Gastrocnemius medialis (tissue), 4 donors: ENCODE results near the gene GJC3. TPM values are rescaled to one million over a fixed set of nuclear protein-coding genes. Genes with fewer than 3 reads are reported as not detected.
"Not testable (repeated sequence)": the region's sequence is repeated elsewhere in the genome, so short reads cannot be mapped to it uniquely, and the experiment has no call there.

ENCODE experiments used
- ATAC-seq, 2 donors: fragments of 150-250 bp; one replicate each; pipeline ENCODE4 v1.9.1; 2016
- DNase-seq, 2 donors: peaks; one replicate each; pipeline ENCODE4 v3.0.0-alpha.2; 2019
- H3K27ac ChIP-seq, 4 donors: fragments of 200-600 bp; sonication (generic); 1 replicate in 1 of 4; 2 replicates in 3 of 4; pipeline ENCODE4 v1.5.1; 2016 to 2018; ENCODE audit warnings: mild to moderate bottlenecking in 2 of 4, moderate library complexity in 1 of 4
- H3K27me3 ChIP-seq, 3 donors: fragments of 200-600 bp; sonication (generic) in 2 of 3; 1 replicate in 1 of 3; 2 replicates in 2 of 3; pipeline versions ENCODE4 v1.5.1 to v1.6.0; 2016 to 2019; ENCODE audit warnings: mild to moderate bottlenecking in 1 of 3, moderate library complexity in 1 of 3
- H3K36me3 ChIP-seq, 2 donors: fragments of 200-600 bp; sonication (generic) in 1 of 2; one replicate each; pipeline ENCODE4 v1.5.1; 2017 to 2018
- H3K4me1 ChIP-seq, 2 donors: fragments of 200-600 bp; sonication (generic) in 1 of 2; one replicate each; pipeline ENCODE4 v1.5.1; 2016 to 2017; ENCODE audit warnings: mild to moderate bottlenecking in 2 of 2
- H3K4me3 ChIP-seq, 4 donors: fragments of 200-600 bp; sonication (generic) in 3 of 4; 1 replicate in 1 of 4; 2 replicates in 3 of 4; pipeline ENCODE4 v1.5.1; 2016 to 2019; ENCODE audit warnings: mild to moderate bottlenecking in 2 of 4
- H3K9me3 ChIP-seq, 3 donors: fragments of 200-600 bp; sonication (generic) in 2 of 3; 1 replicate in 1 of 3; 2 replicates in 2 of 3; pipeline ENCODE4 v1.5.1; 2016 to 2019
- POLR2A ChIP-seq, 2 donors: fragments of 450-650 bp; IDR thresholded peaks; one replicate each; pipeline ENCODE4 v1.6.1; 2017; ENCODE audit warnings: antibody characterized with exemption in 2 of 2, mild to moderate bottlenecking in 2 of 2, moderate library complexity in 2 of 2
- in situ Hi-C, 4 donors: fragments of 200-750 bp; cut with MboI; loops; one replicate each; pipeline versions ENCODE4 v1.15.0 to v1.8.0; 2017; ENCODE audit warnings: low sequenced_read_pairs in 4 of 4
- intact Hi-C: fragments of 100-400 bp; cut with DNase I; formaldehyde crosslinking; loops from one replicate; pipeline ENCODE4 v1.15.1; 2023; ENCODE audit warnings: low total_unique reads
- total RNA-seq, 4 donors: library from RNA; depleted of rRNA; stranded (reverse); fragments of >200 nt; gene quantifications; one replicate each; pipeline versions ENCODE4 v1.1.0 to v1.2.3, GENCODE V29; 2016
- TF ChIP-seq, protein P1 (sequence below), 5 experiments: fragments of 450-650 bp in 3 of 5; fragments of 200-600 bp in 2 of 5; sonication (generic) in 2 of 5; IDR thresholded peaks in 4 of 5; conservative IDR thresholded peaks in 1 of 5; 1 replicate in 4 of 5; 2 replicates in 1 of 5; pipeline ENCODE4 v1.5.1; 2016 to 2019; ENCODE audit warnings: antibody characterized with exemption in 5 of 5, mild to moderate bottlenecking in 3 of 5, moderate library complexity in 3 of 5

Gene GJC3
- total RNA-seq, 4 donors from 2014 or later = not detected

DNA sequence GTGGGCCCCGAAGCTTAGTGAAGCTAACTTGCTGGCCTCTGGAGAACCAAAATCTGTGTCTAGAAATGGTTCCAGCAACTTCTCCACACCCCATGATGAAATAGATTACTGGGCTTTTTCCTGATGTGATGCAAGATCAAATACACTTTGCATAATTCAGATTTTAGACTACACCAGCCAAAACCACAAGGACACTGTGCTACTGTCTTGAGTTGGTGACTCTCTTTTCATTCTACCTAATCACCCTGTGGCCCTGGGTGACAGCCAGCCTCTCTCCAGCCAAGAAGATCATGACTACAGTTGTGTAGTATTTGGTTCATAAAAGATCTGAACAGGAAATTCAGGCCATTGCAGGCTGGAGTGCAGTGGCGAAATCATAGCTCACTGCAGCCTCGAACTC is 24.2 kb upstream of the GJC3 start:
- Histone ChIP-seq H3K4me1 (no peaks in the 10 kb centered on the region), H3K9me3 (no peaks in the 10 kb centered on the region), H3K36me3 (no peaks in the 10 kb centered on the region), H3K27me3 (peaks cover 0 to 4% (median 2%) of the 10 kb centered on the region in 3 donors), H3K4me3 (no peak overlapping the region), H3K27ac (no peak overlapping the region)
- in situ Hi-C loops = no loop called here
- ATAC-seq = peak; percentile 74 to 77
- TF ChIP-seq POLR2A (IDR thresholded peaks at IDR 0.05) = no peak
- TF ChIP-seq, protein P1, sequence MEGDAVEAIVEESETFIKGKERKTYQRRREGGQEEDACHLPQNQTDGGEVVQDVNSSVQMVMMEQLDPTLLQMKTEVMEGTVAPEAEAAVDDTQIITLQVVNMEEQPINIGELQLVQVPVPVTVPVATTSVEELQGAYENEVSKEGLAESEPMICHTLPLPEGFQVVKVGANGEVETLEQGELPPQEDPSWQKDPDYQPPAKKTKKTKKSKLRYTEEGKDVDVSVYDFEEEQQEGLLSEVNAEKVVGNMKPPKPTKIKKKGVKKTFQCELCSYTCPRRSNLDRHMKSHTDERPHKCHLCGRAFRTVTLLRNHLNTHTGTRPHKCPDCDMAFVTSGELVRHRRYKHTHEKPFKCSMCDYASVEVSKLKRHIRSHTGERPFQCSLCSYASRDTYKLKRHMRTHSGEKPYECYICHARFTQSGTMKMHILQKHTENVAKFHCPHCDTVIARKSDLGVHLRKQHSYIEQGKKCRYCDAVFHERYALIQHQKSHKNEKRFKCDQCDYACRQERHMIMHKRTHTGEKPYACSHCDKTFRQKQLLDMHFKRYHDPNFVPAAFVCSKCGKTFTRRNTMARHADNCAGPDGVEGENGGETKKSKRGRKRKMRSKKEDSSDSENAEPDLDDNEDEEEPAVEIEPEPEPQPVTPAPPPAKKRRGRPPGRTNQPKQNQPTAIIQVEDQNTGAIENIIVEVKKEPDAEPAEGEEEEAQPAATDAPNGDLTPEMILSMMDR (IDR thresholded peaks at IDR 0.05 in 4 of 5, conservative IDR thresholded peaks at IDR 0.05 in 1 of 5) = no peak
- DNase-seq = peak; percentile 26 to 62
- intact Hi-C loops = no loop called here

DNA sequence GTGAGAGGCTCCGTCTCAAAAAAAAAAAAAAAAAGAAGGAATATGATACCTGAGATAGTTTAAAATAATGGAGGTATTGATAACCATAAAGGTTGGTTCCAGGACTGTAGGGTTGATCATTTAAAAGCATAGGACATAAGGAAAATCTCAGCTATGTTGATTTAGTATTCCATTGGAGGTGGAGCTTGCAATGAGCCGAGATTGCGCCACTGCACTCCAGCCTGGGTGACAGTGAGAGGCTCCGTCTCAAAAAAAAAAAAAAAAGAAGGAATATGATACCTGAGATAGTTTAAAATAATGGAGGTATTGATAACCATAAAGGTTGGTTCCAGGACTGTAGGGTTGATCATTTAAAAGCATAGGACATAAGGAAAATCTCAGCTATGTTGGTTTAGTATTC is 23.2 kb upstream of the GJC3 start:
- in situ Hi-C loops, H3K4me1 ChIP-seq, DNase-seq, H3K4me3 ChIP-seq, H3K9me3 ChIP-seq, H3K27ac ChIP-seq, ATAC-seq, H3K36me3 ChIP-seq, intact Hi-C loops, H3K27me3 ChIP-seq: not testable (repeated sequence)

DNA sequence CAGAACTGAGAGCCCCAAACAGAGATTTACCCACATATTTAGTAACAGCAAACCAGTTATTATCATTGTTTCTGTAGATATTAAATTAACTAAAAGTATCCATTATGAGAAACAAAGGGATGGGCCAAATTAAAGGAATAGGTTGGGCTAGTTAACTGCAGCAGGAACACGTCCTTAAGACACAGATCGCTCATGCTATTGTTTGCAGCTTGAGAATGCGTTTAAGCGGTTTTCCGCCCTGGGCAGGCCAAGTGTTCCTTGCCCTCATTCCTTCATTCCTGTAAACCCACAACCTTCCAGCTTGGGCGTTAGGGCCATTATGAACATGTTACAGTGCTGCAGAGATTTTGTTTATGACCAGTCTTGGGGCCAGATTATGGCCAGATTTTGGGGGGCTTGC is 21.4 kb upstream of the GJC3 start:
- intact Hi-C loops, H3K36me3 ChIP-seq, H3K9me3 ChIP-seq, in situ Hi-C loops, H3K4me3 ChIP-seq, H3K27me3 ChIP-seq, H3K27ac ChIP-seq, ATAC-seq, H3K4me1 ChIP-seq, DNase-seq: not testable (repeated sequence)

DNA sequence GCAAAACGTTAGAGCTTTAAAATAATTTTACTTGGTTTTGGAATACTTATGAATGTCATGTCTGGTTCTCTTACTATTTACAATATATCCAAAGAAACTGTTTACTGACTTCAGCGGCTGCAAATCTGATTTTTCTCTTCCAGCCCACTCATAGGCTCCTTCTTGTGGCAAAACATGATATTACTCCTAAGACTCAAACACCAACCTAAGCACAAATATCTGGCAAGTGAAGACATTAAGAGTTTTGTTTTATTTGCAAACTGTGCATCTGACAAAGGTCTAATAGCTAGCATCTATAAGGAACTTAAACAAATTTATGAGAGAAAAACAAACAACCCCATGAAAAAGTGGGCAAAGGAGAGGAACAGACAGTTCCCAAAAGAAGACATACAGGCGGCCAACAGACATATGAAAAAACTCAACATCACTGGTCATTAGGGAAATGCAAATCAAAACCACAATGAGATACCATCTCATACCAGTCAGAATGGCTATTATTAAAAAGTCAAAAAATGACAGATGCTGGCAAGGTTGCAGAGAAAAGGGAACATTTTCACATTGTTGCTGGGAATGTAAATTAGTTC is 20.3 kb upstream of the GJC3 start:
- intact Hi-C loops = no loop called here
- Histone ChIP-seq H3K4me3 (no peak overlapping the region), H3K9me3 (no peaks in the 10 kb centered on the region), H3K4me1 (no peaks in the 10 kb centered on the region), H3K27me3 (peaks cover 0 to 8% (median 3%) of the 10 kb centered on the region in 3 donors), H3K36me3 (no peaks in the 10 kb centered on the region), H3K27ac (no peak overlapping the region)
- in situ Hi-C loops = no loop called here
- ATAC-seq = no peak
- TF ChIP-seq POLR2A (IDR thresholded peaks at IDR 0.05) = no peak
- TF ChIP-seq, protein P1 (IDR thresholded peaks at IDR 0.05 in 4 of 5, conservative IDR thresholded peaks at IDR 0.05 in 1 of 5) = peak in 1 of 5 experiments; percentile 12
- no peak for DNase-seq

DNA sequence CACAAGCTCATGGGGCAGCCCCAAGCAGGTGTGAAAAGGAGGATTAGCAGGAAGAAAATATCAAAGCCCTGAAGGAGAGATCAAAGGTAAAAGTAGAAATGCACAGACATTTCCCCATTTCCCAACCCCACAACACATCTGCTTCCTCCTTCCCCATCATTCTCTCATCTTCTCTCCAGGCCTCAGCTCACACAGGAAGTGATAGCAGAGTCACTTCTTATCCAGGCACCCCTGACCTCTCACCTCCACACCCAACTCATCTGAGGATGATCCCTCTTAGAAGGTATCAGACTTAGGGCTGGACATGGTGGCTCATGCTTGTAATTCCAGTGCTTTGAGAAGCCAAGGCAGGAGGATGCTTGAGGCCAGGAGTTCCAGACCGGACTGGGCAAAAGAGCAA is 18.2 kb upstream of the GJC3 start:
- no peak for TF ChIP-seq POLR2A (IDR thresholded peaks at IDR 0.05)
- TF ChIP-seq, protein P1 (IDR thresholded peaks at IDR 0.05 in 4 of 5, conservative IDR thresholded peaks at IDR 0.05 in 1 of 5) = no peak
- intact Hi-C loops = no loop called here
- no peak for ATAC-seq
- in situ Hi-C loops = no loop called here
- Histone ChIP-seq H3K27me3 (peaks cover 0 to 8% (median 8%) of the 10 kb centered on the region in 3 donors), H3K36me3 (no peaks in the 10 kb centered on the region), H3K4me3 (no peak overlapping the region), H3K4me1 (no peaks in the 10 kb centered on the region), H3K9me3 (no peaks in the 10 kb centered on the region), H3K27ac (no peak overlapping the region)
- DNase-seq = no peak
